Measurements from ENCODE around the gene MOCOS. TPM values are rescaled to one million over a fixed set of nuclear protein-coding genes. Genes with fewer than 3 reads are reported as not detected.
A peak's percentile ranks its signal among the peaks of the same experiment; 100 is the strongest.

The MOCOS gene
- total and polyA plus RNA-seq, 2 experiments from 2014 or later, result 0.27 to 0.60 TPM

DNA sequence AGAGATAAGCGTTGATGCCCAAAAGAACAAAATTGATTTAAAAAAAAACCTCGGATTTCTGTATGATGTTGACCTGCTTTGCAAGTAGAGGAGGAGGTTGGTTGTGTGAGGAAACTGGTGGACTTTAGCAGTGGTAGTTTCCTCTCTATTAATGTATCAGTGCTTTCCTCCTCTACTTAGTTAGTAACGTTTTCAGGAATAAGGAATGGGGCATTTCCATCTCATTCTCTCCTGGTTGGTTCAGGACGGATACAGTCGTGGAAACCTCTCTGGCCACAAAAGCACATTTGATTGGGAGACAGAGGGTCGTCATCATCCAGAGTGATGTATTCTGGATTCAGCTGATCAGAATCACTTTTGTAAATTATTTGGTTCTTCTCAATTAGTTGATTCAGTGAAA, 111.7 kb downstream of the MOCOS start:
- Histone ChIP-seq H3K27ac (peak overlapping the region; percentile 82), H3K27me3 (peaks cover 5% of the 10 kb centered on the region), H3K9me3 (ENCODE audit: low read depth) (no peaks in the 10 kb centered on the region), H3K36me3 (no peaks in the 10 kb centered on the region), H3K4me3 (peak overlapping the region; percentile 71), H3K4me1 (ENCODE audit: low read depth) (peaks cover 47% of the 10 kb centered on the region)
- TF ChIP-seq, protein P1, sequence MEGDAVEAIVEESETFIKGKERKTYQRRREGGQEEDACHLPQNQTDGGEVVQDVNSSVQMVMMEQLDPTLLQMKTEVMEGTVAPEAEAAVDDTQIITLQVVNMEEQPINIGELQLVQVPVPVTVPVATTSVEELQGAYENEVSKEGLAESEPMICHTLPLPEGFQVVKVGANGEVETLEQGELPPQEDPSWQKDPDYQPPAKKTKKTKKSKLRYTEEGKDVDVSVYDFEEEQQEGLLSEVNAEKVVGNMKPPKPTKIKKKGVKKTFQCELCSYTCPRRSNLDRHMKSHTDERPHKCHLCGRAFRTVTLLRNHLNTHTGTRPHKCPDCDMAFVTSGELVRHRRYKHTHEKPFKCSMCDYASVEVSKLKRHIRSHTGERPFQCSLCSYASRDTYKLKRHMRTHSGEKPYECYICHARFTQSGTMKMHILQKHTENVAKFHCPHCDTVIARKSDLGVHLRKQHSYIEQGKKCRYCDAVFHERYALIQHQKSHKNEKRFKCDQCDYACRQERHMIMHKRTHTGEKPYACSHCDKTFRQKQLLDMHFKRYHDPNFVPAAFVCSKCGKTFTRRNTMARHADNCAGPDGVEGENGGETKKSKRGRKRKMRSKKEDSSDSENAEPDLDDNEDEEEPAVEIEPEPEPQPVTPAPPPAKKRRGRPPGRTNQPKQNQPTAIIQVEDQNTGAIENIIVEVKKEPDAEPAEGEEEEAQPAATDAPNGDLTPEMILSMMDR (IDR thresholded peaks at IDR 0.05; ENCODE audit: low read depth, low read length), result no peak
- DNase-seq (ENCODE audit: low read depth in 1 of 2, low spot score in 1 of 2), result no peak

DNA sequence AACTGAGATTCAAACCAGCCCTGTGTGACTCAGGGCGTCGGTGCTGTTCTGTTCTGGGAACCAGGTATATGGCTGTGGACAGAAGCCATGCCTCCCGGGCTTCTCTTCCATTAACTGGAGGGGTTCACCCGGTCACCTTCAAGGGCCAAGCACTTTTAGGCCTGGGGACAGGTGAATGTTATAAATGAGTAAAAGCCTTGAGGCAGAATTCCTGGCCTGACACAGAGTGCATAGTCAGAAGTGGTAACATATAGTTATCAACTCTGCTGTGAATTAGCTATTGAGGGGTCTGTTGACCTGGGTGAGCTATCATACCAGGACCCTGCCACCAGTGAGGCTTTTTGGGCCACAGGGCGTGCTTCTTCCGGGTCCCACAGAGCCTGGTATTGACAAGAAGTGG, 112.9 kb downstream of the MOCOS start:
- Histone ChIP-seq H3K36me3 (no peaks in the 10 kb centered on the region), H3K4me1 (ENCODE audit: low read depth) (peaks cover 57% of the 10 kb centered on the region), H3K27ac (peak overlapping the region; percentile 31), H3K9me3 (ENCODE audit: low read depth) (no peaks in the 10 kb centered on the region), H3K27me3 (peaks cover under 1% of the 10 kb centered on the region), H3K4me3 (peak overlapping the region; percentile 71)
- no peak for DNase-seq (ENCODE audit: low read depth in 1 of 2, low spot score in 1 of 2)
- TF ChIP-seq, protein P1 (IDR thresholded peaks at IDR 0.05; ENCODE audit: low read depth, low read length), result no peak

DNA sequence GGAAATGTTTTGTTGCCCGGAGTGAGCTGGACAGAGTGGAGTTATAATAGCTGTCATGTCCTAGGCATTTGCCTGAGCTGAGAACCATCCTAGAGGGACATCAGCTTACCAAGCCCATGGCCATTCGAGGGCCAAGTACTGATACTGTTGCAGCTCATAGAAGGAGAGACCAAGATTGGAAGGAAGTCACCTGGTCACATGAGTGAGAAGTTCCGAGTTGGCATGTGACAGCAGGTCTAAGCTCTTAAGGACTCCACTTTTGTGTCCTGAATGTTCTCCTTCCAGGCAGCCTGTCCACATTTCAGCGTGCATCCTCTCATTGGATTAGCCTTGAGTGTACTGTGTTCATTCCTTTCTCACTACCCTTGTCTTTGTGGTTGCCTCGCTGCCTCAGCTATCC, 114.6 kb downstream of the MOCOS start:
- Histone ChIP-seq H3K27me3 (no peaks in the 10 kb centered on the region), H3K4me3 (no peak overlapping the region), H3K9me3 (ENCODE audit: low read depth) (no peaks in the 10 kb centered on the region), H3K4me1 (ENCODE audit: low read depth) (peaks cover 65% of the 10 kb centered on the region), H3K36me3 (no peaks in the 10 kb centered on the region), H3K27ac (no peak overlapping the region)
- DNase-seq (ENCODE audit: low read depth in 1 of 2, low spot score in 1 of 2), result no peak
- TF ChIP-seq, protein P1 (IDR thresholded peaks at IDR 0.05; ENCODE audit: low read depth, low read length), result no peak

GRCh38 chr18:36302676-36303075, 115.4 kb downstream of the MOCOS start:
- Histone ChIP-seq H3K9me3 (ENCODE audit: low read depth) (no peaks in the 10 kb centered on the region), H3K27ac (no peak overlapping the region), H3K4me1 (ENCODE audit: low read depth) (peaks cover 70% of the 10 kb centered on the region), H3K4me3 (no peak overlapping the region), H3K27me3 (no peaks in the 10 kb centered on the region), H3K36me3 (no peaks in the 10 kb centered on the region)
- no peak for DNase-seq (ENCODE audit: low read depth in 1 of 2, low spot score in 1 of 2)
- TF ChIP-seq, protein P1 (IDR thresholded peaks at IDR 0.05; ENCODE audit: low read depth, low read length), result no peak

- Histone ChIP-seq H3K4me1 (ENCODE audit: low read depth) (peaks cover 75% of the 10 kb centered on the region), H3K36me3 (no peaks in the 10 kb centered on the region), H3K27me3 (no peaks in the 10 kb centered on the region), H3K4me3 (no peak overlapping the region), H3K27ac (no peak overlapping the region), H3K9me3 (ENCODE audit: low read depth) (no peaks in the 10 kb centered on the region)
- TF ChIP-seq, protein P1 (IDR thresholded peaks at IDR 0.05; ENCODE audit: low read depth, low read length), result no peak
- peak in 1 of 2 donors; percentile 46 for DNase-seq (ENCODE audit: low read depth in 1 of 2, low spot score in 1 of 2)
Measured at GRCh38 chr18:36303211-36303844, 116.0 kb downstream of the MOCOS start.
